Pulmonary artery endothelial cell (primary cell): Measurements from ENCODE around the gene MYBPHL. TPM values are rescaled to one million over a fixed set of nuclear protein-coding genes. Genes with fewer than 3 reads are reported as not detected.

Experiments
- DNase-seq: peaks from one replicate; pipeline ENCODE4 v3.0.0-alpha.2; 2011; ENCODE audit warnings: low read depth, low spot score
- total RNA-seq: library from RNA; depleted of rRNA; stranded (reverse); fragments of >200 nt; gene quantifications from 2 replicates; pipeline ENCODE4 v1.2.3, GENCODE V29; 2014

Gene MYBPHL
- total RNA-seq, 1 donor from 2014 or later = not detected

GRCh38 chr1:109265741-109266330 is 41.0 kb downstream of the MYBPHL start:
- no peak for DNase-seq

DNA sequence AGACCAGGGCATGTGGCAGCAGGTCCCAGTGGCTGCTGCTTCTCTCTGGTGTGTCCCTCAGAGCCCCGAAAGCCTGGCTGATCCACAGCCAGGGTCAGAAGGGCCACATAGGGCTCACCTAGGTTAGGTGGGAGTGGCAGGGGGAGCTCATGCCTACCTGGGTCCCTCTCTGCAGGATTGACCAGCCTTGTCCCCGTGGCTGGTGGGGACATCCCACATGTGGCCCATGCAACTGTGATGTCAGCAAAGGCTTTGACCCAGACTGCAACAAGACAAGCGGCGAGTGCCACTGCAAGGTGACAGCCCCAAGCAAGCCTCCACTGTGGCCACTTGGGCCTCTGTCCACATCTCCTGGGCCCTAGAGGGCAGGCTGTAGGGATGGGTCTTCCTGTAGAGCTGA is 41.8 kb downstream of the MYBPHL start:
- DNase-seq = no peak

GRCh38 chr1:109264379-109264755 is 42.4 kb downstream of the MYBPHL start:
- no peak for DNase-seq

GRCh38 chr1:109263597-109264378 is 43.0 kb downstream of the MYBPHL start:
- peak; percentile 48 for DNase-seq

DNA sequence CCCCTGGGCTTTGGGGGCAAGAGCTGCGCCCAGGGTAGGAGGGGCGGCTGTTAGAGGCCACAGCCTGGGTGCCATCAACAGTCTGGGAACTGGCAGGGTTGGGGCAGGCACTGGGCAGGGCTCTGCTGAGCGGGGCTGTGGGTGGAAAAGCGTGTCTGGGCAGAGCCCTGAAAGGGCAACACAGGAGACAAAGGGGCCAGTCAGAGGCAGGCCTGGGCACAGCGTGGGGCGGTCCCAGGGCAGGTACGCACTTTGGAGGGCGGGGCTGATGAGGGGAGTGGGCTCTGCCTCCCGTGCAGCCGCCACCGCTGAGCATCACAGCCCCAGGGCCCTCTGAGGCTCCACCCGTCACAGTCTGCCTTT is 43.6 kb downstream of the MYBPHL start:
- DNase-seq = no peak

- no peak for DNase-seq
These were observed 44.4 kb downstream of the MYBPHL start for GRCh38 chr1:109262231-109263055.

DNA sequence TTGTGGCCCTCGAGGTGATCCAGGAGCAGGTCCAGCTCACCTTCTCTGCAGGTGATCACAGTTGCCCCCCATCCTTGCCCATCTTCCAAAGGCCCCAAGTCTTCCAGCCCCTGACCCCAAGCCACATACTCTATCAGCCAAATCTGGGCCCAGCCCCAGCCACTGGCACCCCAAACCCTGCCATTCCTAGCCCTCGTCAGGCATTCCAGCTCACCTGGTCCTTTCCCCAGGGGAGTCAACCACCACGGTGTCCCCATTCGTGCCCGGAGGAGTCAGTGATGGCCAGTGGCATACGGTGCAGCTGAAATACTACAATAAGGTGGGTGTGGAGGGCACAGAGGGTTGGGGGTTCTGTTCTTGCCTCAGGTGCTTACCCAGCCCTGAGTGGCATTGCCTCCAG is 45.2 kb downstream of the MYBPHL start:
- no peak for DNase-seq

DNA sequence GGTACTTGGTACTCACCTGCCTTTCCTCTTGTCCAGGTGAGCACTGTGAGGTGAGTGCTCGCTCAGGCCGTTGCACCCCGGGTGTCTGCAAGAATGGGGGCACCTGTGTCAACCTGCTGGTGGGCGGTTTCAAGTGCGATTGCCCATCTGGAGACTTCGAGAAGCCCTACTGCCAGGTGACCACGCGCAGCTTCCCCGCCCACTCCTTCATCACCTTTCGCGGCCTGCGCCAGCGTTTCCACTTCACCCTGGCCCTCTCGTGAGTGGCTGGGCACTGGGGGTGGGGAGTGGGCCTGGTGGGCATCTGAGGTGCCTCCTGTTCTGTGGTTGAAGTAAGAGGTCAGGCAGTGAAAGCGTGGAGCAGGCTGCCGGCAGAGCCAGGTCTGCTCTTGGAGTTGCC is 45.8 kb downstream of the MYBPHL start:
- no peak for DNase-seq

DNA sequence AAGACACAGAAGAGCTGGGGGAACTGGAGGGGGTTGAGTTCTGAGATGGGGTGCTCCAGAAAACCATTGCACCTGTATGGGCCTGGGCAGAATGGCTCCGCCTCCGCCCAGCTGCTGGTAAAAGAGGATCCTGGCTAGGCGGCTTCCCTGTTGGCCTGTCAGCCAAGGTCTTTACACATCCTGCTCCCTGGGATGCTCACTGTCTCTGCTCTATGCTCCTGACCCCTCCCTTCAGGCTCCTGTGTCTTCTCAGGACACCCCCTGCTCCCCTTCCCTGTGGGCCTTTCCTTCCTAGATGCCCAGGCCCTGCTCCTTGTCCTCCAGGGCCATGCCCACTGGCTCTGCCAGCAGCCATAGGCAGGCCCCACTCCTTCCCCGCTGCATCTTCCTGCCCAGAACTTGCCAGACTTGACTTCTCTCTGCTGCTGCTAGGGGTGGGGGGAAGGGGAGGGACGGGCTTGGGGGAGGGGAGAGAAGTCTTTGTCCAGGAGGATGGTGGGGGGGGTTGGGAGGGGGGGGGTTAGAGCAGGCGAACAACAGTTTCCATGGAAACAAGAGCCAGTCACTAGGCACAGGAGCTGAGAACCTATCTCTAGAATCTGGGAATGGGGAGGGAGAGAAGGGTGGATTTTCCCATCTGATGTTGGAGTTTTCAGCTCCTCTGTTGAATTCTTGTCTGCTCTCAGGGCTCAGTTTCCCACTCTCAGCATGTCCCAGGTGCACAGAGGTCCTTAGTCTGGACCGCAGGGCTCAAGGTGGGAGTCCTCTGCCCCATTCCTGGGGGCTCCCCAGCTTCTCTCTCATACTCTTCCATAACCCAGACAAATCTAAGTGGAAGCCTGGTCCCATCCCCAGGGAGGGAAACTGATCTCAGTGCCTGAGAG is 46.9 kb downstream of the MYBPHL start:
- no peak for DNase-seq

DNA sequence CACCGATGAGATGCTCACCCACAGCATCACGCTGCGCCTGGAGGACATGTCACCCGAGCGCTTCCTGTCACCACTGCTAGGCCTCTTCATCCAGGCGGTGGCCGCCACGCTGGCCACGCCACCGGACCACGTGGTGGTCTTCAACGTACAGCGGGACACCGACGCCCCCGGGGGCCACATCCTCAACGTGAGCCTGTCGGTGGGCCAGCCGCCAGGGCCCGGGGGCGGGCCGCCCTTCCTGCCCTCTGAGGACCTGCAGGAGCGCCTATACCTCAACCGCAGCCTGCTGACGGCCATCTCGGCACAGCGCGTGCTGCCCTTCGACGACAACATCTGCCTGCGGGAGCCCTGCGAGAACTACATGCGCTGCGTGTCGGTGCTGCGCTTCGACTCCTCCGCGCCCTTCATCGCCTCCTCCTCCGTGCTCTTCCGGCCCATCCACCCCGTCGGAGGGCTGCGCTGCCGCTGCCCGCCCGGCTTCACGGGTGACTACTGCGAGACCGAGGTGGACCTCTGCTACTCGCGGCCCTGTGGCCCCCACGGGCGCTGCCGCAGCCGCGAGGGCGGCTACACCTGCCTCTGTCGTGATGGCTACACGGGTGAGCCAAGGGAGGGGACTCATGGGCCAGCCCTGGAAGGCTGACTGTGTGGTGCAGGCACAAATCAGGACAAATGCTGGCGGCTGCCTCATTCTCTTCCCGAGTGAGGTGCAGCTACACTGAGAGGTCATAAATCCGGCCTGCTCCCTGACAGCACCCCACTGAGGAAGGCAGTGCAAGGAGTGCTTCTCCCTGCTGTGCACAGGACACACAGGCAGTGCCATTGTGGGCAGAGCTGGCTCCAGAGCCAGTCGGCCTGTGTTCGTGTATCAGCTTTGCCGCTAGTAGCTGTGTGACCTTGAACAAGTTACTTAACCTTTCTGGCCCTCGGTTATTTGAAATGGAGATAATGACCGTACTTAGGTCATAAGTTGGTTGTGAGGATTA is 48.0 kb downstream of the MYBPHL start:
- no peak for DNase-seq

DNA sequence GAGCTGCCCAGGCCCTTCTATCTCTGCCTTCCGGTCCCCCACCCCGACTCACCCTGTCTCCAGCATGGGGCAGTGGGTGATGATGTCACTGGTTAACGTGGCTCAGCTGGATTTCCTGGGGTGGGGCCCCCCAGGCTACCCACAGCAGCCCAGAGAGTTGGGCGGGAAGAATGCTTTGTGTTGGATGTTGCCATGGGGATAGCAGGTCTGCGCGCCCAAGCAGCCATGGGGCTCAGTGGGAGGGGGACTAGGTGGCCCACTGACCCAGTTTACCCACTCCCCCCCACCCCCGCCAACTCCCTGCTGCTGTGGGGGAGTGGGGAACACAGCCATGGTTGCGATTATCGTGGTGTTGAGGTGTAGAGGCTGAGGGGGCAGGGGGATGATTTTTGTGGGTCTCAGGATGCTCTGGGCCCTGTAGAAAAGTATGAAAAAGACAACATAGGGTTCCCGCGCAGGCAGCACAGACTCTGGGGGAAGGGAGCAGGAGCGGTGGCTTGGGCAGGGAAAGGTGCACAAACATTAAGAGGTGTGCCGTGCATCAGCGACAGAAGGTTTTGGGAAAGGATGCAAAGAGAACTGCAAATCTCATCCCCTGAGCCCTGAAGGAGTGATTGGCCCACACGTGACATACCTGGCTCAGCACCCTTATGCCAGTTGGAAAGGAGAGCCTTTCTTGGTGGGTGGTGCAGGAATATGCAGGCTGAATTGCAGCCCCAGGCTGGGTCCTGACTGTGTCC is 49.0 kb downstream of the MYBPHL start:
- no peak for DNase-seq

DNA sequence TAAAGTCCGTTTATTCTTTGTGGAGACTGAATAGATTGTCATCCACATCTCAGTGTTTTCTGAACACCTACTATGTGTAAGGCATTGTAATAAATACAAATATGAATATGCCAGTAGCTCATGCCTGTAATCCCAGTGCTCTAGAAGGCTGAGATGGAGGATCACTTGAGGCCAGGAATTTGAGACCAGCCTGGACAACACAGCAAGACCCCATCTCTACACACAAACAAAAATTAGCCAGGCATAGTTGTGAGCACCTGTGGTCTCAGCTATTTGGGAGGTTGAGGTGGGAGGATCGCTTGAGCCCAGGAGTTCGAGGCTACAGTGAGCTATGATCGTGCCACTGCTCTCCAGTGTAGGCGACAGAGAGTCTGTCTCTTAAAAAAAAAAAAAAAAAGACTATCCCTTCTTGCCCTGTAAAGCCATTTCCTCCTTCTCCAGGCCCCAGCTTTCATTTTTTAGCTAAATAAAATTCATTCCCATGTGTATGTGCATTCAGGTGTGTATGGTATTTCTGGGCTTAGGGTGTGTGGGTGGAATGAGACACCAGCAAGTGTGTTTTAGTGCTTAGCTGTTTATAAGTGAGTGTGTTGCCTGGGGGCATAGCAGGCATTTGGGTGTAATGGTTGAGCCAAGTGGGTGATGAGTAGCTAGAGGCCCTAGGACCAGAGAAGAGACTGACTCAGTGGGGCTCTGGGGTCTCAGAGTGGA is 49.7 kb downstream of the MYBPHL start:
- DNase-seq = no peak

- DNase-seq = no peak
These were observed 50.7 kb downstream of the MYBPHL start for GRCh38 chr1:109256085-109256484.

GRCh38 chr1:109255678-109256077 is 51.1 kb downstream of the MYBPHL start:
- no peak for DNase-seq

DNA sequence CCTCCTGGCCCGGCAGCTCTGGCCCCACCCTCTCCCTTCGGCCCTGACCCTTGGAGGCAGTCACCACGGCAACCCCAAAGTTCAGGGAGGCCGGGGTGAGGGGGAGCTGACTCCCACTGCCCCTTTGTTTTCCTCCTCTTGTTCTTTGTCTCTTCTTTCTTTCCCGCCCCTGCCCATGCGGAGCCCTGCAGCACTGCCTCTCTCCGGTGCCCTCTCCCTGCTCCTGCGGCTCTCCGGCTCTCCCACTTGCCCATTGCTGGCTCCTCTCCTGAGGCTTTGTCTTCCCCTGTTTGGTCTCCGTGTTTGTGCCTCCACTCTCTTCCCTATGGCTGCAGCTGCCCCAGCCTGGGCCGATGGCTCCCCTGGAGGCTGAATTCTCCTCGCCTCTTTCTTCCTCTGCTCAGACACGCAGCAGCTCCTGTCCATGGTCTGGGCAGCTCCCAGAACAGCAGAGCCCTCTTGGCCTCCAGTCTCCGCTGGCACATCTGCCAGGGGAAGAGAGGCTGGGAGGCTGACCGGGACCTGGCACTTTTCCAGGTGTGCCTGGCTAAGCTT is 51.6 kb downstream of the MYBPHL start:
- no peak for DNase-seq

DNA sequence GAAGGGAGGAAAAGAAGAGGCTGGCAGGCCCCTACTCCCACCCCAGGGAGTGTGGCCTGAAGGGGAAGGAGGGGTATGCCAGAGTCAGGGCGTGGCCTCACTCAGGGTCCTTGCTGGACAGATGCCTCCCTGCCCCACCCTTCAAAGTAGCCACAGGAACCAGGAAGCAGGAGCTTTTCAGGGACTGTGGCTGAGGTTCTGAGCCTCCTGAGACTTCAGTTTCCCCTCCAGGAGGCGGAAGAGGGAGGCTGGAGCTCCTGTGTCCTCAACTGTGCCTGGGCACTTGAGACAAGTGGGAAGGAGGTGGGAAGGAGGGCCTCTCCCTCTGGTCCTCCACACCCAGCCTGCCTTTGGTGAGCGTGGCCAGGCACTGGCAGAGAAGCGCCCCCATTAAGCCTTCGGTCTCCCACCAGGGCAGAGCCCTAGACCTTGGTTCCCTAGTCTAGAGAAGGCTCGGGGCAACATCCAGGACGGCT is 52.2 kb downstream of the MYBPHL start:
- DNase-seq = no peak

DNA sequence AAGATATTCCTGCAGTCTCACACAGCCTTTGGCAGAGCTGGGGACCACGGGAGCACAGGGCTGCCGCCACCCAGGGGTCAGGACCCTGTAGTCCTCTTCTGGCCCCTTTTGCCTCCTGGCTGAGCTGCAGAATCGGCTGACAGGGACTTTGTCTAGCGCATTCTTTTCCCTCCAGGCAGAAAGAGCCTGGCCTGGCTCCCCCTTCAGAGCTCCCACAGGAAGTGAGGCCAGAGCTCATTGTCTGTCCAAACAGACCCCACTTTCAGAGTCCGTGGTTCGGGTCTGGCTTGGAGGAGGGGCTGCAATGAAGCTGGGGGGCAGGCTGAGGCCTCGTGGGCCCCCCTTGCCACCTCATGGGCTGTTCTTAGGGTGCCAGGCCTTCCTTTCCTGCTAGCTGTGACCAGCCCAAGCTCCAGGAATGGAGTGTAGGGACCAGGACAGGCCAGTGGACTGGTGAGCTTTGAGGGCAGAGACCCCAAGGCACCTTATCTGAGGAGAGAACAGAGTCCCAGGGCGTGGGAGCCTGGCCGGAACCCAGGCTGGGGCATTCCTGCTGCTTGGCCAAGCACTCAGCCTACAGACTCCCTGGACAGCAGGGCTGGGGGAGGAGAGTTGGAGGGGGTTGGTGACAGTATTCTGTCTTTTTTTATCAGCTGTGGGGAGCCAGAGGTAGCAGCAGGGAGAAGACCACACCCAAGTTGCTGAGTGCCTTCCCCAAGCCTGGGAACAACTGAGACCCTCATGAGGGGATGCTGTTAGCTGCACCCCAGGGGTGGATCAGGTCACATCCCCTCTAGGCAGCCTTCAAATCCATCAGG is 52.8 kb downstream of the MYBPHL start:
- DNase-seq = no peak
